Sigmoid colon (tissue), 7 donors: Measurements from ENCODE around the gene TRABD2B. TPM values are rescaled to one million over a fixed set of nuclear protein-coding genes. Genes with fewer than 3 reads are reported as not detected.

Source experiments
- DNase-seq: peaks from one replicate; pipeline ENCODE4 v3.0.0-alpha.2; 2019
- H3K27ac ChIP-seq, 4 donors: fragments of 200-600 bp; sonication (generic); one replicate each; pipeline ENCODE4 v1.5.1; 2016 to 2019; ENCODE audit warnings: mild to moderate bottlenecking in 1 of 4
- H3K27me3 ChIP-seq, 3 donors: fragments of 200-600 bp; sonication (generic); one replicate each; pipeline ENCODE4 v1.5.1; 2019; ENCODE audit warnings: mild to moderate bottlenecking in 1 of 3
- H3K36me3 ChIP-seq, 4 donors: fragments of 200-600 bp; sonication (generic); one replicate each; pipeline ENCODE4 v1.5.1; 2016 to 2019
- H3K4me1 ChIP-seq, 4 donors: fragments of 200-600 bp; sonication (generic); one replicate each; pipeline ENCODE4 v1.5.1; 2017 to 2019
- H3K4me3 ChIP-seq, 4 donors: fragments of 200-600 bp; sonication (generic); one replicate each; pipeline ENCODE4 v1.5.1; 2017 to 2019; ENCODE audit warnings: mild to moderate bottlenecking in 2 of 4, moderate library complexity in 1 of 4
- H3K9me3 ChIP-seq, 4 donors: fragments of 200-600 bp in 3 of 4; sonication (generic) in 3 of 4; one replicate each; pipeline versions ENCODE4 v1.5.1 to v1.6.1; 2013 to 2019
- EP300 ChIP-seq, 4 donors: sonication (generic); formaldehyde crosslinking; IDR thresholded peaks; one replicate each; pipeline ENCODE4 v1.6.1; 2017; ENCODE audit warnings: antibody characterized with exemption in 4 of 4
- POLR2A ChIP-seq, 2 donors: fragments of 450-650 bp; IDR thresholded peaks; one replicate each; pipeline ENCODE4 v1.6.1; 2016; ENCODE audit warnings: antibody characterized with exemption in 2 of 2, mild to moderate bottlenecking in 2 of 2, moderate library complexity in 2 of 2
- POLR2AphosphoS5 ChIP-seq, 4 donors: sonication (generic); formaldehyde crosslinking; IDR thresholded peaks; one replicate each; pipeline ENCODE4 v1.6.1; 2017; ENCODE audit warnings: antibody characterized with exemption in 4 of 4
- WGBS, 2 donors: extraction: QIAGEN DNeasy Blood & Tissue Kit; methylation state at CpG; one replicate each; pipeline ENCODE4 v1.1.7; 2013; 5-methylcytosine and 5-hydroxymethylcytosine counted together
- intact Hi-C: fragments of 100-400 bp; cut with DNase I; formaldehyde crosslinking; loops from one replicate; pipeline ENCODE4 v1.15.1; 2023
- polyA plus RNA-seq, 3 donors: library from polyadenylated mRNA; stranded (reverse); fragments of 200-250 nt; gene quantifications; one replicate each; pipeline ENCODE4 v1.2.3, GENCODE V29; 2013
- total RNA-seq, 4 donors: library from RNA; depleted of rRNA; stranded (reverse); fragments of >200 nt; gene quantifications; one replicate each; pipeline ENCODE4 v1.1.0, GENCODE V29; 2016
- TF ChIP-seq, protein P1 (sequence below), 4 experiments: fragments of 450-650 bp in 3 of 4; fragments of 200-600 bp in 1 of 4; IDR thresholded peaks; one replicate each; pipeline ENCODE4 v1.5.1; 2016 to 2019; ENCODE audit warnings: antibody characterized with exemption in 4 of 4, mild to moderate bottlenecking in 3 of 4, moderate library complexity in 2 of 4
- donor health status: healthy with polysubstance abuse.
- donor health status: Bipolar disorder and iron deficiency.
- donor health status: healthy.

Gene TRABD2B
- total and polyA plus RNA-seq, 7 donors = 0.63 to 1.8 (median 1.0) TPM; not detected in 1

DNA sequence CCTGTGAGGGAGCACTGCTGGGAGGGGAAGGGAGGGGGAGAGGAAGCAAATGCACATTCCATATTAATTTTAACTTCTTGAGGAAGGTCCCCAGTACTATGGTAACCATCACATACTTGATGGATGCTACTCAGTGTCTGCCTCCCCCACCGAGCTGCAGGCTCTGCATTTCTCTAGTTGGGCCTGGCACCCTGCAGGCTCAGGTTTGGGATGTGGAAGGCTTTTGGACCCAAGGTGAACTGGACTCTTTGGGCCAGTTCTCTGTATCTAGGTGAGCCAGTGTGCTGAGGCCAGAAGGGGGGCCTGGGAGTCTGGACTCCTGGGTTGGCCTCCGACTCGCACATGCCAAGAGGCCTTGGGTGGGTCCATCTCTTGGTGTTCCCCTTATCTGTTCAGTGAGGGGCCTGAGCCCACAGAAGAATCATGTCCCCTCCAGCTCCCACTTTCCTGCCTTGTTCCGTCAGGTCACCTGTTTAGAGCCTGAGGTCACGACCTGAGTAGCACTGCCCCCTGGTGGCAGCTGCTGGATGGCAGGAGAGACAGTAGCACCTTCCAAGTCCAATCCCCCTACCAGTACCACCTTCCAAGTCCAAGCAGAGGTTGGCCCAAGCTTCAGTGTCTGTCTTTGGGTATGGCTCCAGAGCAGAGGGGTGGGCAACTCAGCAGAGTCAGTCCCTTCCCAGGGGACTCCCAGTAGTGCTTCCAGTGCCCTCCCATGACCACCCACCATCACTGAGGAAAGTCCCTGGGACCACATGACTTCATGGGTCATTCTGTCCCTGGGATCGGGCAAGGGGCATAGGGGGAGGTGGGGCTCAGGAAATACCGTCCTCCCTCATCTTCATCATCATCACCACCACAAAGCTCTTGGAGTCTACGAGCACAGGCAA is 241.8 kb downstream of the TRABD2B start:
- Histone ChIP-seq H3K4me3 (no peak overlapping the region), H3K27ac (no peak overlapping the region), H3K4me1 (peaks cover 0 to 22% (median 20%) of the 10 kb centered on the region in 4 donors), H3K36me3 (no peaks in the 10 kb centered on the region), H3K9me3 (no peaks in the 10 kb centered on the region), H3K27me3 (no peaks in the 10 kb centered on the region)
- DNase-seq = no peak
- 74 to 83% methylated on average over 8 of the region's 8 CpGs for WGBS, 2 donors
- intact Hi-C loops = no loop called here
- TF ChIP-seq, protein P1, sequence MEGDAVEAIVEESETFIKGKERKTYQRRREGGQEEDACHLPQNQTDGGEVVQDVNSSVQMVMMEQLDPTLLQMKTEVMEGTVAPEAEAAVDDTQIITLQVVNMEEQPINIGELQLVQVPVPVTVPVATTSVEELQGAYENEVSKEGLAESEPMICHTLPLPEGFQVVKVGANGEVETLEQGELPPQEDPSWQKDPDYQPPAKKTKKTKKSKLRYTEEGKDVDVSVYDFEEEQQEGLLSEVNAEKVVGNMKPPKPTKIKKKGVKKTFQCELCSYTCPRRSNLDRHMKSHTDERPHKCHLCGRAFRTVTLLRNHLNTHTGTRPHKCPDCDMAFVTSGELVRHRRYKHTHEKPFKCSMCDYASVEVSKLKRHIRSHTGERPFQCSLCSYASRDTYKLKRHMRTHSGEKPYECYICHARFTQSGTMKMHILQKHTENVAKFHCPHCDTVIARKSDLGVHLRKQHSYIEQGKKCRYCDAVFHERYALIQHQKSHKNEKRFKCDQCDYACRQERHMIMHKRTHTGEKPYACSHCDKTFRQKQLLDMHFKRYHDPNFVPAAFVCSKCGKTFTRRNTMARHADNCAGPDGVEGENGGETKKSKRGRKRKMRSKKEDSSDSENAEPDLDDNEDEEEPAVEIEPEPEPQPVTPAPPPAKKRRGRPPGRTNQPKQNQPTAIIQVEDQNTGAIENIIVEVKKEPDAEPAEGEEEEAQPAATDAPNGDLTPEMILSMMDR (IDR thresholded peaks at IDR 0.05) = peak in 3 of 4 experiments; percentile 16 to 29 (median 18)
- TF ChIP-seq EP300 (IDR thresholded peaks at IDR 0.05) = no peak

- TF ChIP-seq POLR2AphosphoS5 (IDR thresholded peaks at IDR 0.05) = no peak
- TF ChIP-seq, protein P1 (IDR thresholded peaks at IDR 0.05) = no peak
- no peak for TF ChIP-seq POLR2A (IDR thresholded peaks at IDR 0.05)
- TF ChIP-seq EP300 (IDR thresholded peaks at IDR 0.05) = no peak
Observed at GRCh38 chr1:47754221-47754620, 243.0 kb downstream of the TRABD2B start.

DNA sequence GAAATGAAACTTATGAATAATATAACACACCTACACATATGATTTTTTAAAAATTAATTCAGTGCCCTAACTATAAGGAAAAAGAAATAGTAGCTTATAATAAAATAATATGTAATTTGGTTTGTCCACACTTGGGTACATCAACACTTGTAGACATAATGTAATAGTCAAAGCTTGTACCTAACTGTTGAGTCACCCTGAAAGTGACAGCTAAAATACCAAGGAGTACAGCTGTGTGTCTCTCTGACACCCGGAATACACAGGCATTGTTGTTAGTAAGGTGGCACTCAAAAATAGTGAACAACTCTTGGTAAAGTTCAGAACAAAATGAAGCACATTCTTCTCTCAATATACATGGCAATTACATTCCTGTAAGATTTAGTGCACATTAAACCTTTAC is 243.4 kb downstream of the TRABD2B start:
- Histone ChIP-seq H3K4me1 (peaks cover 0 to 22% (median 20%) of the 10 kb centered on the region in 4 donors), H3K36me3 (no peaks in the 10 kb centered on the region), H3K4me3 (no peak overlapping the region), H3K27ac (no peak overlapping the region), H3K27me3 (no peaks in the 10 kb centered on the region), H3K9me3 (no peaks in the 10 kb centered on the region)
- WGBS, 2 donors = 76% methylated on average over 1 of the region's 1 CpG
- no peak for DNase-seq
- TF ChIP-seq, protein P1 (IDR thresholded peaks at IDR 0.05) = no peak
- TF ChIP-seq EP300 (IDR thresholded peaks at IDR 0.05) (no peak), POLR2A (IDR thresholded peaks at IDR 0.05) (no peak), POLR2AphosphoS5 (IDR thresholded peaks at IDR 0.05) (no peak)
- intact Hi-C loops = no loop called here

More at GRCh38 chr1:47754221-47754620, 243.0 kb downstream of the TRABD2B start:
- no peak overlapping the region for H3K4me3 ChIP-seq
- H3K4me1 ChIP-seq = peaks cover 0 to 22% (median 20%) of the 10 kb centered on the region in 4 donors
- no peak for DNase-seq
- 85 to 88% methylated on average over 6 of the region's 6 CpGs for WGBS, 2 donors
- H3K27me3 ChIP-seq = no peaks in the 10 kb centered on the region
- H3K36me3 ChIP-seq = no peaks in the 10 kb centered on the region
- no peaks in the 10 kb centered on the region for H3K9me3 ChIP-seq
- no peak overlapping the region for H3K27ac ChIP-seq
- intact Hi-C loops = no loop called here

GRCh38 chr1:47752559-47752958 is 244.6 kb downstream of the TRABD2B start:
- WGBS, 2 donors = 84 to 86% methylated on average over 12 of the region's 12 CpGs
- peaks cover 0 to 22% (median 20%) of the 10 kb centered on the region in 4 donors for H3K4me1 ChIP-seq
- intact Hi-C loops = no loop called here
- H3K27me3 ChIP-seq = no peaks in the 10 kb centered on the region
- H3K27ac ChIP-seq = peak overlapping the region; percentile 37 to 73 (median 60)
- DNase-seq = no peak
- H3K4me3 ChIP-seq = no peak overlapping the region
- TF ChIP-seq POLR2A (IDR thresholded peaks at IDR 0.05) = no peak
- TF ChIP-seq EP300 (IDR thresholded peaks at IDR 0.05) = no peak
- TF ChIP-seq POLR2AphosphoS5 (IDR thresholded peaks at IDR 0.05) = no peak
- TF ChIP-seq, protein P1 (IDR thresholded peaks at IDR 0.05) = no peak
- H3K36me3 ChIP-seq = no peaks in the 10 kb centered on the region
- H3K9me3 ChIP-seq = no peaks in the 10 kb centered on the region
